Left renal pelvis (tissue), 4 donors: Measurements from ENCODE around the gene TMEM131. TPM values are rescaled to one million over a fixed set of nuclear protein-coding genes. Genes with fewer than 3 reads are reported as not detected.
"Not testable (repeated sequence)": the region's sequence is repeated elsewhere in the genome, so short reads cannot be mapped to it uniquely, and the experiment has no call there.

Experiments
- DNase-seq, 4 donors: peaks; one replicate each; pipeline ENCODE4 v3.0.0-alpha.2; 2013; ENCODE audit warnings: low read depth in 4 of 4, low spot score in 3 of 4
- polyA plus RNA-seq, 4 donors: library from polyadenylated mRNA; unstranded; fragments of 120-200 nt; gene quantifications; one replicate each; pipeline ENCODE4 v1.2.1, GENCODE V29; 2013; ENCODE audit not compliant: insufficient read length in 4 of 4

TMEM131 gene
- polyA plus RNA-seq, 4 donors: 46.5 to 52.6 (median 50.4) TPM

- DNase-seq: no peak
Observed at GRCh38 chr2:97963079-97963406, 32.7 kb downstream of the TMEM131 start.

GRCh38 chr2:97961534-97961933 lies 34.2 kb downstream of the TMEM131 start:
- no peak for DNase-seq

GRCh38 chr2:97958184-97958583 lies 37.6 kb downstream of the TMEM131 start:
- DNase-seq: no peak

DNA sequence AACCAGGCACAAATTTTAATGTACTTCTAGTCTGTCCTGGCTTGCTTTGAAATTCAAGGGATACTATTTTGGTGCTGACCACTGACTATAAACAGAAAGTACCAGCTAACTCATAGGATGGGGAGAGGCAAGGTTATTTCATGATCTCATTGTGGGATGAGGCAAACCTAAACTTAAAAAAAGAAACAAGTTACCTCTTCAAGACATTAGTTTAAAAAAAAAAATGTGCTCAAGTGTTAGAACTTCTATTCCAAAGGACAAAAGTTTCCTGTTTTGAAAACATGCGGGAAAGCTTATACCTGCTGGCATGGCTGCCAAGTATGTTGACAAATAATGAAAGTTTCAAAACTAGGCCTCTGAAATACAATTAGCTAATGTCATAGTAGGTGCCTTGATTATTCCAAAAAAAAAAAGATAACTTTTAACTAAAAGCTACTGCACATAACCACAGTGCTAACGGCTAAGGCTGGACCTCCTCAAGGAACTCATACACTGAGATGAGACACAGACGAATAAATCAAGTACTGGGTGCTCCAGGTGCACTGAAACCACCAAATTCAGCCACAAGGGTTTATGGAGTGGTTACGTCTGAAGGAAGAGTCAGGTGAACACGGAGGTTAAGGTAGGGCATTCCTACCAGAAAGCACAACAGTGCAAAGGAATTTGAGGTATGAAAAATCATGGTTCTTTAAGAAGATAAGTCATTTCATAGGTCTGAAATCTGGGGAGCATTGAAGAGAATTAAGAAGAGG lies 38.1 kb downstream of the TMEM131 start:
- DNase-seq: no peak

DNA sequence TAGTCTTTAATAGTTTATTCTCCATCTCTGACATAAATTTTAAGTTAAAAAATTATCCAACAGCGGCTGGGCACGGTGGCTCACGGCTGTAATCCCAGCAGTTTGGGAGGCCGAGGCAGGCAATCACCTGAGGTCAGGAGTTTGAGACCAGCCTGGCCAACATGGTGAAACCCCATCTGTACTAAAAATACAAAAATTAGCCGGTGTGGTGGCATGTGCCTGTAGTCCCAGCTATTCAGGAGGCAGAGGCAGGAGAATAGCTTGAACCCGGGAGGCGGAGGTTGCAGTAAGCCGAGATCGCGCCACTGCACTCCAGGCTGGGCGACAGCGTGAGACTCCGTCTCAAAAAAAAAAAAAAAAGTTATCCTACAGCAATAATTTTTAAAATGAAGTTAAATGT lies 39.0 kb downstream of the TMEM131 start:
- not testable (repeated sequence) for DNase-seq

GRCh38 chr2:97953853-97954252 lies 41.9 kb downstream of the TMEM131 start:
- no peak for DNase-seq

- DNase-seq: no peak
Observed at GRCh38 chr2:97952357-97952756, 43.4 kb downstream of the TMEM131 start.

DNA sequence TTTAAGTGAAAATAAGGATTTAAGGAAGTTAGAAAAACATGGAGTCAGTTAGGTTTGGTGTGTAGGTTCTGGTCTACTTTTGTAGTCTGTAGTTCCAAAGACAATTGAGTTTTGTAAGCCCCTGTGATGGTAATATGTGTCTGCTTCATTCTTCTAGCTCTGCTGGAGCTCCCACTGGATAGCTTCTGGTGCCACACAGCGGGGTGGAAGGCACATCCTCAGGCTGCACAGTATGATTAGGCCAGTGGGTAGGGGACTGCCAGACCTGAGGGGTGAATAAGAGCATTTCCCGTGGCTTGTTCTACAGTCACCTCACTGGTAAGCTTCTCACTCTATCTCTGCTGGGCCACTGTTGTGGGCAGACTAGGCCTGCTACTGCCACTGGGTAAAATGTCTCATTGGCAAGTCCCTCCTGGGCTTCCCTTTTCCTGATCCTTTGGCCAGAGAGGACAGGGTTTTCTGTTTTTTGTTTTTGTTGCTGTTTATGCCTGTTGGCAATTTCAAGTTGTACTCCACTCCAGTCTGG lies 44.5 kb downstream of the TMEM131 start:
- DNase-seq: no peak

- no peak for DNase-seq
Observed at GRCh38 chr2:97950329-97951154, 45.2 kb downstream of the TMEM131 start.

DNA sequence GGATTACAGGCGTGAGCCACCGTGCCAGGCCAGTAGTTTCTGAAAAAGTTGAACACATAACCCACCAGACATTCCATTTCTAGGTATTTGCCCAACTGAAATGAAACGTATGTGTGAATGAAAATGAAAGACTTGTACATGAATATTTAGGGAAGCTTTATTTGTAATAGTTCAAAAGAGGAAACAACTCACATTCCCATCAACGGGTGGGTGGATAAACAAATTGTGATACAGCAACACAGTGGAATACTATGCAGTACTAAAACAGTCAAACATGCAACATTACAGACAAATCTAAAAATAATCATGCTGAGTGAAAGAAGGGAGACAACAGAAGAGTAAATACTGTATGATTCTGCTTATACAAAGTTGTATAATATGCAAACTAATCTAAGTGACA lies 46.8 kb downstream of the TMEM131 start:
- DNase-seq: no peak

DNA sequence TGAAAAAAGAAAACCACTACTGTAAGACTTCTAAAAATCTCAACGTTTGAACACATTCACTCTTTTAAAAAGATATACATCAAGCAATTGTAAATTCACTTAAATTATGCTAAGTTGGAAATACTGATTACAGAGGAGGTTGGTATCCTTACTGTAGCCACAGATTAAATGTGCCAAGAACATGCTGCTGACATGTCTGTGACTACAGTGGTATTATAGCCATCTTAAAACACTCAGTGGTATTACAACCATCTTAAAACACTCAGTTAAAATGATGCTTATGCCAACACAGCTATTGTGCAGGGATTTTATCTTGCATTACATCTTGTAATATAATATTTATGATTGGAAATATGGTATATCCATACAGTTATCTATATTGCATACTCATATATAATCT lies 50.0 kb downstream of the TMEM131 start:
- DNase-seq: no peak

DNA sequence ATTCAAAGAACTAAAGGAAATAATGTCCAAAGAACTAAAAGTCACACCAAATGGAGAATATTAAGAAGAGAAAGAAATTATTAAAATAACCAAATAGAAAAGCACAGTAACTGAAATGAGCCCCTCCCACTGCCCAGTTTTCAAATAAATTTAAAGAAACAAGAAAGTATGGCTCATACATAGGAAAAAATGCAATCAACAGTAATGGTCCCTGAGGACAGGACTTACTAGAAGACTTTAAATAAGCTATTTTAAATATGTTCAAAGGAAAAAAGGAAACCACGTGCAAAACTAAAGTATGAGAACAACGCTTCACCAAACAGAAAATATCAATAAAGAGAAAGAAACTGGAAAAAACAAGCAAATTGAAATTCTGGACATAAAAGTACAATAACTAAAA lies 58.9 kb downstream of the TMEM131 start:
- DNase-seq: no peak

DNA sequence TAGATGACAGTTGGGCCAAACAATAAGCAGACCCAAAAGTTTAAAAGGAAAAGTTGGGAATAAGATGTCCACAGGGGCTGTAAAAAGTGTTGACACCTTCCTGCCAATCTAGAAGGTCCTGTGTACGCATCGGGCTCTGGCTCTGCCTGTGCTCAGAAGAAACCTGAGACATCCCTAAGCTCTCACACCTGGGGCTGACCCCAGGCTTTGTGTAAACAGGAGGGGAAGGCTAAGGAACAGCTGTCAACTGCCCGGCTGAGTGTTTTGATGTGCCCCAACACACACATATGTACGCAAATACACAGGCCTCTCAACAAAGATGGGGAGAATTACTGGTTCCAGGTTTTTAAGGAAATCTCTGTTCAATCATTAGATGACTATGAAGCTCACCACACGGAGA lies 59.5 kb downstream of the TMEM131 start:
- peak in 2 of 4 donors; percentile 5 to 24 for DNase-seq

- DNase-seq: no peak
Observed at GRCh38 chr2:97935719-97936161, 60.0 kb downstream of the TMEM131 start.

- DNase-seq: no peak
Observed at GRCh38 chr2:97932975-97933662, 62.6 kb downstream of the TMEM131 start.

- no peak for DNase-seq
Observed at GRCh38 chr2:97931858-97932225, 63.9 kb downstream of the TMEM131 start.

DNA sequence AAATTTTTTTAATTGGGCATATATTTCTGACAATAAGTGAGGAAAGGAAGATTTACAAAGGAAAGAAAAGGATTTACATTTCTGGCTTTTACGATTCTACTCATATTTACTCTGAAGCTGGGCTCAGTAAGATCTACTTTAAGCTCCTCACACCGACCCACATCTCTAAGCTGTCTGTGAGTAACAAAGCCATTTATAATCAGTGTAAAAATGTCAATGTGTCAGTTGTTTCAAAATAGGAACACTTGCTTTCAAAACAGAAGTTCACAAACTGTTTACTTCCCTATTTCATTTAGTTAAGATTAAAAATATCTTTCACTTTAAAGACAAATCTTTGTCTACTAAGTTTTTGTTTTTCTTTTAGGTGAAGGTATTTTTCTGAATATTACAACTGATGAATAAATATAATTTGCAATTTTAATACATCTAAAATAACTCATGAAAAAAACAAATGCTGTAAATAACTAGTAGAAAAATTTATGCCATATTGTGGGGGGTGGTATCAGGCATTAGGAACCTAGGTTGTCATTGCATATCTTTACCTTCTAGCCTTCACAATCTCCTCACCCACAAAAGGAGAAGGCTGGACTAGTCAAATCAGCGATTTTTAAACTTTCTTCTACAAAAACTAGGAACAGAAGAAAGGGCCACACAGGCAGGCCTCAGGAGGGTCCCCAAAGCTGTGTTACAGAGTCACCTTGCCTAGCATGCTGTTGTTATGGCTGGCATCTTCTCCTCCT lies 64.5 kb downstream of the TMEM131 start:
- no peak for DNase-seq

GRCh38 chr2:97928591-97928990 lies 67.2 kb downstream of the TMEM131 start:
- no peak for DNase-seq

DNA sequence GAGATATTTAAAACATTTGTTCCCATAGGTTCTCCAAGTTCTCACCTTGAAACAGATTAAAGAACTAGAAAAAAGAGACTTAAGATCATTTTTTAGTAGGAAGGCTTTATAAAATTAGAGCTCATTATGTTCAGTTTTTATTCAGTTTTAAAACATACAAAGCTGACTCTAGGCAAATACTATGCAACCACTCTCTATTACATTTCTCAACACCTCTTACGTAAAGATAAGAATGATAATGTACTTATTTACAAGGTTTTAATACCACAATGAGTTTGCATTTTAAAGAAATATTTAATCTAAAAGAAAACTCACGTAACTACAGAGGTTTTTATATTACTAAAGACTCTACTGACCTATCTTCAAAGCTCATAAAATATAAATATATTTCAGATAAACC lies 68.8 kb downstream of the TMEM131 start:
- no peak for DNase-seq

DNA sequence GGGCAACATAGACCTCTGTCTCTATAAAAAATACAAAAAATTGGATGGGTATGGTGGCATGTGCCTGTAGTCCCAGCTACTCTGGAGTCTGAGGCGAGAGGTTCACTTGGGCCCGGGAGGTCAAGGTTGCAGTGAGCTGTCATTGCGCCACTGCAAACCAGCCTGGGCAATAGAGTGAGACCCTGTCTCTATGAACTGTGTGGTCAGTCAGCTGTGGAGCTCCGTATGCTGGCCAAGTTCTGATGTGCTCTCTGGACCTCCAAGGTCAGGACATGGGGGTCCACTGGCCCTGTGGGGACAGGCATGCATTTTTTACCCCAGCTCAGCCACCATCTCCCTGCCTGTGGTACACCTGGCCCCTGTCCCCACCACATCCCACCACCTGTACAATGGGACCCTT lies 71.6 kb downstream of the TMEM131 start:
- no peak for DNase-seq

DNA sequence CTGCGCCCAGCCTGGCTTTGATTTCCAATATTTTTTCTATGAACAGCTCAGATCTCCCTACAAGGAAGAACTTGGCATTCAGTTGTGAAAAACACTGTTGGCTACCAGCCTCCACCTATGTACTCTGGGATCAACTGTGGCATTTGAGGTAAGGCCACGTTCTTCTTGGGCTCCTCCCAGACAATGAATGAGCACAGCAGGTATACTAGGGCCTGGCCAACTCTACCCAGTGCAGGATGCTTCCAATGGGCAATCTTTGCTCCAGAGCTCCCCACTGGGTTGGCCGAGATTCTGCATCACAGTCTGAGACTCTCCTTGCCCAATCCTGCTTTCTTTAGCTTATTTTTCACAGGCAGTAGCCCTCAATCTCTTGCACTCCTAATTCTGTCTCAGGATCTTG lies 75.9 kb downstream of the TMEM131 start:
- DNase-seq: no peak
